Lower lobe of right lung (tissue), 2 donors: ENCODE data around the gene ELP4. TPM values are rescaled to one million over a fixed set of nuclear protein-coding genes. Genes with fewer than 3 reads are reported as not detected.

Experiments
- ATAC-seq, 2 donors: fragments of 200-7000 bp; cut with Tn5 transposase; one replicate each; pipeline ENCODE4 v1.9.1; 2020 to 2022; ENCODE audit warnings: mild to moderate bottlenecking in 2 of 2, moderate library complexity in 2 of 2
- DNase-seq: peaks from one replicate; pipeline ENCODE4 v3.0.0-alpha.2; 2020
- H3K27ac ChIP-seq: fragments of 200-600 bp; one replicate; pipeline ENCODE4 v1.8.0; 2022
- H3K27me3 ChIP-seq: fragments of 200-600 bp; one replicate; pipeline ENCODE4 v1.8.0; 2022; ENCODE audit warnings: low read depth
- H3K36me3 ChIP-seq: fragments of 200-600 bp; one replicate; pipeline ENCODE4 v1.8.0; 2022; ENCODE audit warnings: mild to moderate bottlenecking
- H3K4me1 ChIP-seq: fragments of 200-600 bp; one replicate; pipeline ENCODE4 v1.8.0; 2022
- H3K4me3 ChIP-seq: fragments of 200-600 bp; one replicate; pipeline ENCODE4 v1.8.0; 2022; ENCODE audit warnings: mild to moderate bottlenecking
- H3K9me3 ChIP-seq: fragments of 200-600 bp; one replicate; pipeline ENCODE4 v1.8.0; 2022
- CTCF ChIP-seq: fragments of 200-600 bp; IDR thresholded peaks from one replicate; pipeline ENCODE4 v1.8.0; 2022; ENCODE audit warnings: antibody characterized with exemption, mild to moderate bottlenecking
- intact Hi-C: fragments of 100-400 bp; cut with DNase I; formaldehyde crosslinking; loops from one replicate; pipeline ENCODE4 v1.11.0; 2022
- total RNA-seq: library from RNA; stranded (reverse); fragmentation: NEBNext Ultra II Directional; extraction: Animal tissue kit (Norgen Biotek cat#: 25700); gene quantifications from one replicate; pipeline ENCODE4 v1.2.1, GENCODE V29; 2021
- donor health status: DM: no; HTN: yes; CAD: no; lungs with severe emphysema.

Gene ELP4
- total RNA-seq, 1 donor from 2014 or later, result 22.1 TPM

DNA sequence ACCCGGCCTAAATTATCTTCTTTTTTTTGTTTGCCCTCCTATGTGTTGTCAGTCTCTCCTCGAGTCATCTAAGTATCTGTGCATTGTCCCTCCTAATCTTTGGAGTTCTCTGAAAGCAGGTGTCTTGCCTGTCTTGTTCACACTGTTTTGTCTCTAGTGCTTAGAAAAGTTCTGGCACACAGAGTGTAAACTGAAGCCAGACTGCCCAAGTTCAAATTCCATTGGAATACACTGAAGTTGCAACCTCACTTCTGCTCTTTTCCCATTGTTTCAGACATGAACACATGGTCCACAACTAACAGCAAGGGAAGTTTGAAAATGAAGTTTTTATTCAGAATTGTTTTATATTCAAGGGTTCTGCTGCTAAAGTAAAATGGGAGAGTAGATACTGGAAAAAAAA lies 262.8 kb downstream of the ELP4 start:
- TF ChIP-seq CTCF, result no peak
- Histone ChIP-seq H3K27ac (no peak overlapping the region), H3K4me1 (no peaks in the 10 kb centered on the region), H3K9me3 (no peaks in the 10 kb centered on the region), H3K4me3 (no peak overlapping the region), H3K36me3 (no peaks in the 10 kb centered on the region), H3K27me3 (no peaks in the 10 kb centered on the region)
- ATAC-seq (no peak), DNase-seq (no peak)
- intact Hi-C loops, result no loop called here

- Histone ChIP-seq H3K4me1 (no peaks in the 10 kb centered on the region), H3K36me3 (no peaks in the 10 kb centered on the region), H3K4me3 (no peak overlapping the region), H3K27ac (no peak overlapping the region), H3K27me3 (no peaks in the 10 kb centered on the region), H3K9me3 (no peaks in the 10 kb centered on the region)
- intact Hi-C loops, result no loop called here
- no peak for TF ChIP-seq CTCF
- ATAC-seq, result no peak
- no peak for DNase-seq
These were observed 269.8 kb downstream of the ELP4 start for GRCh38 chr11:31779374-31779791.

DNA sequence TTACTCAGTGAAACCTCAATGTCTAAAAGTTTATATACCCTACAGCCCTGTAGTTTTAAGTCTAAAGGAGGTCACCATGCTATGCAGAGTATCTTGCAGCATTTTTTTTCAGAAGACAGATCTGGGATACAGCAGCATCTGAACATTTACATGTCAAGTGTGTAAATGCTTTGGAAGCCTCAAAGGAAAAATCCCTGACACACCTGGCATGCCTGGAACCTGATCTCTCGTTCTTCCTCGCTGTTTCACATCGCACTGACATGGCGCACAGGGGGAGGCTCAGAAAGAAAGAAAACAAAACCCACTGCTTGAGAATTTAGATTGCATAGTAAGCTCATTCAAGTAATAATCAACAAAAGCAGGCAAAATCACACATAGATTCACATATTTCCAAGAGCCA lies 270.5 kb downstream of the ELP4 start:
- intact Hi-C loops, result no loop called here
- TF ChIP-seq CTCF, result no peak
- DNase-seq (no peak), ATAC-seq (no peak)
- H3K27me3 ChIP-seq, result no peaks in the 10 kb centered on the region
- no peaks in the 10 kb centered on the region for H3K4me1 ChIP-seq
- no peak overlapping the region for H3K4me3 ChIP-seq
- H3K9me3 ChIP-seq, result no peaks in the 10 kb centered on the region
- no peaks in the 10 kb centered on the region for H3K36me3 ChIP-seq
- no peak overlapping the region for H3K27ac ChIP-seq

GRCh38 chr11:31780480-31780971 lies 271.0 kb downstream of the ELP4 start:
- H3K27me3 ChIP-seq, result no peaks in the 10 kb centered on the region
- no peaks in the 10 kb centered on the region for H3K9me3 ChIP-seq
- DNase-seq (no peak), ATAC-seq (no peak)
- no peaks in the 10 kb centered on the region for H3K36me3 ChIP-seq
- H3K27ac ChIP-seq, result no peak overlapping the region
- intact Hi-C loops, result no loop called here
- H3K4me3 ChIP-seq, result no peak overlapping the region
- no peaks in the 10 kb centered on the region for H3K4me1 ChIP-seq
- no peak for TF ChIP-seq CTCF

DNA sequence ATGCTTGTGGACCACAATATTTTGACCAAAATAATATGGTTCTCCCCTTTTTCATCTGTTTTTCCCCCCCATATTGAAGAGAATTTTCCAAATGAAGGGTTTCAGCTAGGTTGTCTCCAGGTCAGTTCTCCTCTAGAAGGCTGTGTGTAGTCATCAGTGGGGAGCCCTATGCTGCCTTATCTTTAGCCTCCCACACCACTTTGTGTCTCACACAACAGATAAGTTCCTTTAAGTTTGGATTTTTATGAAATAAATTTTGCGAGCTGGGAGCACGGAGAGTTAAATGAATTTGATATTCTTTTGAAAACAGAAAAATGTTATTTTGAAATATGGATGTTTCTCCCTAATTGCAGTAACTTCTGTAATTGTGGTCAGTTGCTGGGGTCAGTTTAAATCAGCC lies 272.7 kb downstream of the ELP4 start:
- DNase-seq (no peak), ATAC-seq (no peak)
- Histone ChIP-seq H3K36me3 (no peaks in the 10 kb centered on the region), H3K4me1 (no peaks in the 10 kb centered on the region), H3K4me3 (no peak overlapping the region), H3K9me3 (no peaks in the 10 kb centered on the region), H3K27me3 (no peaks in the 10 kb centered on the region), H3K27ac (no peak overlapping the region)
- no peak for TF ChIP-seq CTCF
- intact Hi-C loops, result no loop called here

DNA sequence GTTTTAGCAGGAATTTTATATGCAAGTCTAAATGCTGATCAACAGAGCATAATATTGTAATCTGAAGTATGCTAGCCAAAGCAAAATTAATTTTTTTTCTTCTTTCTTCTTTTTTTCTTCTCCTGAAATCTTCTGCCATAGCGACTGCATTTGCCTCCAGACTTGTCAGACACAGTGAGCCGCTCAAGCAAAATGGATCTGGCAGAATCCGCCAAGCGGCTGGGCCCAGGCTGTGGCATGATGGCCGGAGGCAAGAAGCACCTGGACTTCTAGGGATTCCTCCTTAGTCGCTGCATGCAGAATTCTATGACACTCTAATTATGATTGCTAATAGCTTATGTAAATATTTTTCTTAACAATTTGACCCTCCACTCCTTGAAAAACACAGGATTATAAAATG lies 273.7 kb downstream of the ELP4 start:
- H3K4me3 ChIP-seq, result no peak overlapping the region

More for the DNA sequence above, 273.7 kb downstream of the ELP4 start:
- no peak for ATAC-seq
- Histone ChIP-seq H3K4me1 (no peaks in the 10 kb centered on the region), H3K27me3 (no peaks in the 10 kb centered on the region), H3K27ac (no peak overlapping the region), H3K9me3 (no peaks in the 10 kb centered on the region), H3K36me3 (no peaks in the 10 kb centered on the region)
- TF ChIP-seq CTCF, result no peak
- DNase-seq, result no peak
- intact Hi-C loops, result no loop called here
